Smooth muscle cell of the brain vasculature (primary cell): ENCODE data around the gene SCNN1B.
"Not testable (repeated sequence)": the region's sequence is repeated elsewhere in the genome, so short reads cannot be mapped to it uniquely, and the experiment has no call there.

Source experiments
- DNase-seq: peaks from one replicate; pipeline ENCODE4 v3.0.0-alpha.2; 2012; ENCODE audit warnings: low read depth, low spot score

The SCNN1B gene

DNA sequence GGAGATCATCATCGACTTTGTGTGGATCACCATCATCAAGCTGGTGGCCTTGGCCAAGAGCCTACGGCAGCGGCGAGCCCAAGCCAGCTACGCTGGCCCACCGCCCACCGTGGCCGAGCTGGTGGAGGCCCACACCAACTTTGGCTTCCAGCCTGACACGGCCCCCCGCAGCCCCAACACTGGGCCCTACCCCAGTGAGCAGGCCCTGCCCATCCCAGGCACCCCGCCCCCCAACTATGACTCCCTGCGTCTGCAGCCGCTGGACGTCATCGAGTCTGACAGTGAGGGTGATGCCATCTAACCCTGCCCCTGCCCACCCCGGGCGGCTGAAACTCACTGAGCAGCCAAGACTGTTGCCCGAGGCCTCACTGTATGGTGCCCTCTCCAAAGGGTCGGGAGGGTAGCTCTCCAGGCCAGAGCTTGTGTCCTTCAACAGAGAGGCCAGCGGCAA lies 78.4 kb downstream of the SCNN1B start:
- DNase-seq = no peak

DNA sequence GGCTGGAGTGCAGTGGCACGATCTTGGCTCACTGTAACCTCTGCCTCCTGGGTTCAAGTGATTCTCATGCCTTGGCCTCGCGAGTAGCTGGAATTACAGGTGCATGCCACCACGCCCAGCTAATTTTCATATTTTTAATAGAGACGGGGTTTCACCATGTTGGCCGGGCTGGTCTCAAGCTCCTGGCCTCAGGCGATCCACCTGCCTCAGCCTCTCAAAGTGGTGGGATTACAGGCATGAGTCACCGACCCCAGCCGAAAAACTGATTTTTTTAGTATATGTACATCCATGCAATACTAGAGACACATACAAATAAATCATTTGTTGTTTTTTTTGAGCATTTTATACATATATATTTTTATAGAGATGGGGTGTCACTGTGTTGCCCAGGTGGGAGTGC lies 79.6 kb downstream of the SCNN1B start:
- not testable (repeated sequence) for DNase-seq

DNA sequence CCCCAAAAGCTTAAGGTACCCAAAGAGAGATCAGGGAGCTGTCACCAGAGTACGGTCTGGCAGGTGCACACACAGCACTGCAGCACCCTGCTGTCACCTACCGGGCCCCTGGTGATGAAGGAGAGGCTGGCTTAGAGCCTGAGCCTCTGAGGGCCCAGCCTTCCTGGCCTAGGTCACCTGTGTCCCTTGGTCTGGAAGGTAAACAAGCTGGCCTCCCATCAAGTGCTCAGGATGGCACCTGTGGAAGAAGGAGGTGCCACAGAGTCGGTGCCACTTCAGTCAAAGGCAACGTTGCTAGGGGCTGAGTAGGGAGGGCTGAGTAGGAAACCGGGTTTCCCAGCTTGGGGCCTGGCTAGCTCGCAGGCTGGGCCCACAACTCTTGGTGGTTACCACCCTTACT lies 80.2 kb downstream of the SCNN1B start:
- DNase-seq = no peak

DNA sequence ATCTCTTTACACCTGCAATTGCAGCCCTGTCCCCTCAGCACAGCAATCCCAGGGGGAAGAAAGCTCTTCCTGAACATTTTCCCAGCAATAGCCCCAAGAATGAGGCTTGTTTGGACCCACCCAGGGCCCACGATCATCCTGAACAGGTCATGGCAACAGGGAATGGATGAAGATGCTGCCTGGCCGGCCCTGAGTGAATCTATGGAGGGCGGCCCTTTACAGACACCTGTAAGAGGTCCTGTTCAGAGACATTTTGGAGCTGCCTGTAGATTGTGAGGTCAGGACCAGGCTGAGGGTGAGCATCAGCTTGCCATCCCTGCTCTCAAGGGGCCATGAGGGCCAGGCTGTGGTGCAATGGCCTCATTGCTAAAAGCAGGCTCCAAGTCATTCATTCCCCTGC lies 81.8 kb downstream of the SCNN1B start:
- DNase-seq = no peak

DNA sequence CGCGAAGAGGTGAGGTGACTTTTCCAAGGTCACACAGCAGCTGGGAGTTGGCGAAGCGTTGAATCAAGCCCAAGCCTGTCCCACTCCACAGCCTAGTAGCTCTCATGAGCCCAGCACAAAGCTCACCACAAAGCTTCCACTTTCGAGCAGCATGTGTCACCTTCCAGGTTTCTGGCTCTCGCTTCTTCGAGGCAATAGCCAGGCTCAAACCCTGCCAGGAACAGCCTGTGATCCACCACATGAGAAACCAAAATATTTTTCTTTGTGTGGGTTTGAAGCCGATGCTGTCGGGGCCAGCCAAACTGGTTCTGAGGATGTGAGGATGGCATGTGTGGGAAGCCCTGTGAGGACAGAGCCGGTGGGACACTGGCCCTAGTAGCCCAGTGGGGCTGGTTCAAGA lies 82.8 kb downstream of the SCNN1B start:
- DNase-seq = no peak

DNA sequence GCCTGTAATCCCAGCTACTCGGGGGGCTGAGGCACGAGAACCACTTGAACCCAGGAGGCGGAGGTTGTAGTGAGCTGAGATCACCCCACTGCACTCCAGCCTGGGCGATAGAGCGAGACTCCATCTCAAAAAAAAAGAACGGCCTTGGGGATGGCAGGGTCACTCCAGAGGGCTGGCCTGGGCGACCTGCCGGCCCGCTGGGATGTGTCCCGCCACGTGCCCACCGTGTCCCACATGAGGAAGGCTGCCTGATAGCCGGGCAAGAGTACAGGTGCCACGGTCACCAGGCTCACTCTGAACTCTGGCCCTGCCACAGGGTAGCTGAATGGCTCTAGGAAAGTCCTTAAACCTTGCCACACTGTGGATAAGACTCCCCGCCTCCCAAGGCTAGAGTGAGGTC lies 83.3 kb downstream of the SCNN1B start:
- no peak for DNase-seq

DNA sequence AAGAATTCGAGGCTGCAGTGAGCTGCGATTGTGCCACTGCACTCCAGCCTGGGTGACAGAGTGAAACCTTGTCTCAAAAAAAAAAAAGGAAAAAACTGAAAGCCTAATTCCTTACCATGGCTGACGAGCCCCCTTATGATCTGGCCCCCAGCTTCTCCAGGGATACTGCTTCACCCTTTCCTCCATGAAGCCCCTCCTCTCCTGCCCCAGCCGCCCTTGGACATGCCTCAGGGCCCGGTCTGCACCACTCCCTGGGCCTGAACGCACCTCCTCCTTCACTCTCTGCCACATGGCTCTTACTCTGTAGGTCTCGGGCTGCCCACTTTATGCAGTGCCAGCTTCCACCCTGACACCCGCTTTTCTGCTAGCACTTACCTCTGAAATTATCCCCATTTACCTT lies 85.6 kb downstream of the SCNN1B start:
- DNase-seq = no peak

DNA sequence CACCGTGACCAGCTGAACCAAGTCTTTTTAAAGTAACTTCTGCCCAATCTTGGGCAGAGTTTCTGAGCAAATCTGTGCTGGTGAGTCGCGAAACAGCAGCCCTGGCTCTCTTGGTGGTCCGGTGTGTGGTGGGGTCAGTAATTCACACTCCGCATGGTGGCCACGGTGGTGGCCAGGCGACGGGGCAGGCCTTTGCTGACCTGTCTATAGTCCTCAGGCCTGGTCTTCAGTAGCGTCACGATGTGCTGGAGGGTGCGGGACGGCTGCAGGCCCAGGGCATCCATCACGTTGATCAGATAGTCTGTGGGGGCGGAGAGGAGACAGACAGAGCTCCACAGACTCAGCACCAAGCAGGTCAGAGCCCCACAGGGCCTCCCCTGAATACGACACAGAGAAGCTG lies 86.7 kb downstream of the SCNN1B start:
- no peak for DNase-seq

DNA sequence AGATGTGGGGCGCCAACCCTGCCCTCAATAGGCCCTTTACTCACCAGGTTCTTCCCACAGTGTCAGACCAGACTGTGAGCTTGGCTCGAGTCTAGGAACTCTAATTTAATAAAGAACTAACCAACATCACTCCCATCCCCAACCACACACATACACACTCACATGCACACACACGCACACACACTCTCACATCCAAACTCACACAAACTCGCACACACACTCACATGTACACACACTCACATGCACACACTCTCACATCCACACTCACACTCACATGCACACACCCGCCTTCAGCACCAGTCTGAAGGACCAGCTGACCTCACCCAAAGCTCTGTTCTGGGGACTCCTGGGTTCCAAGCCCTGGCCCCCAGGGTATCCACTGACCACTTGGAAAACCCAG lies 87.1 kb downstream of the SCNN1B start:
- no peak for DNase-seq

DNA sequence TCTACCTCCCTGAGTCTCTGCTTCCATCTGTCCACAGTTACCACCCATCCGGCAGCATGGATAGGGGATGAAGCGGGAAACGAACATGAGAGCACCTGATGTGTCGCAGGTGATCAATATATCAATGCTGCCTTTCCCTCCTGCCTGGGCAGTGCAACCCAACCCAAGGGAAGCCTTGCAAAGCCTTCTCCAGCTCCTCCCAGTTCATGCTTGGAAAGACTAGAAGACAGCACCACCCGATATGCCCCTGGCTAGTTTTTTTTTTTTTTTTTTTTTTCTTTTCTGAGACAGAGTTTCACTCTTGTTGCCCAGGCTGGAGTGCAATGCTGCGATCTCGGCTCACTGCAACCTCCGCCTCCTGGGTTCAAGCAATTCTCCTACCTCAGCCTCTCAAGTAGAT lies 87.8 kb downstream of the SCNN1B start:
- DNase-seq = not testable (repeated sequence)

DNA sequence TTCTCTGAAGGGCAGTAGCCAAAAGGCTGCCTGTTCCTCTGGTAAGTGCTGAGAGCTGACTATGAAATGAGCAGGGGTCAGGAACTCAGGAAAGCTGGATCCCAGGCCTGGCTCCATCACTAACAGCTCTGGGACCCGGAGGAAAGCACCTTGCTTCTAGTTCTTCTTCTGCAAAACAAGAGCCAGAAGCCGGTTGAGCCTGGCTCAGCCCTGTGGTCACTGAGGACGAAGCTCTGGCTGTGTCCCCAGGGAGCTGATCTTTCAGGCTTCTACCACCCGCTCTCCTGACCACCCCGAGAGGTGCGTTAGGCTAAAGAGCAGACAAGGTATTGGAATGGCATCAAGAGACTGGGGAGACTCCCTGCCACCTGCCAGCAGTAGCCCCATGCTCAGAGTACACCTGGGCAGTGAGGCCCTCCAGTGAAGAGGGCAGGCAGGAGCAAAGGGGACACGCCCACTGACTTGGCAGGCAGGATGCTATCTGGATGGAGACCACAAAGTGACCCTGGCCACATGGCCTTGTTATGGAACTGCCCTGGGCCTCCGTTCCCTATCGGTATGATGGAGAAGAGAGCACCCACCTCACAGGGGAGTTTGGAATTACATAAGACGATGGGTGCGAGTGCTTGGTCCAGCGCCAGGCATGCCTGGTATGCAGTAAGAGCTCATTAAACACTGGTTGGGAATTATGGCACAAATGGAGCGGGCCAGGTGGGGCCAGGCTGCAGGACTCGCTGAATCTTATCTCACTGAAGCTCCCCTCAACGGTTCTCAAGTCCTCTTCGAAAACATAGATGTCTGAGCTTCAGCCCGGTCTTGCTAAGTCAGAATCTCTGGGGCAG lies 89.5 kb downstream of the SCNN1B start:
- DNase-seq = no peak

DNA sequence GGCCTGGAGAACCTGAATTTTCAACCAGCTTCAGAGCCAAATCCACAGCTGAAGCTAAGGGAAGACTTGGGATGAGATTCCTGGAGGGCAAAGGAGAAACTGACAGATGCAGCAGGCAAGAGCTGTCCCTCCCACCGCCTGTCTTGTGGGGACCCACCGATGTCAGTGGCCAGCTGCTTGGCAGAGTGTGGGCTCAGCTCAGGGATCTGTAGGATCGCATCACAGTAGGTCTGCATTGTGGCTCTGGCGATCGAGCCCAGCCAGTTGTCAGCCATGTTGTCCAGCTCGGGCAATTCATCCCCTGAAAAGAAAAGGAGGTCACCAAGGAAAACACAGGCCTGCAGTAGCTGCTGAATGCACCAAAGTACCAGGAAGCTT lies 90.1 kb downstream of the SCNN1B start:
- no peak for DNase-seq

DNA sequence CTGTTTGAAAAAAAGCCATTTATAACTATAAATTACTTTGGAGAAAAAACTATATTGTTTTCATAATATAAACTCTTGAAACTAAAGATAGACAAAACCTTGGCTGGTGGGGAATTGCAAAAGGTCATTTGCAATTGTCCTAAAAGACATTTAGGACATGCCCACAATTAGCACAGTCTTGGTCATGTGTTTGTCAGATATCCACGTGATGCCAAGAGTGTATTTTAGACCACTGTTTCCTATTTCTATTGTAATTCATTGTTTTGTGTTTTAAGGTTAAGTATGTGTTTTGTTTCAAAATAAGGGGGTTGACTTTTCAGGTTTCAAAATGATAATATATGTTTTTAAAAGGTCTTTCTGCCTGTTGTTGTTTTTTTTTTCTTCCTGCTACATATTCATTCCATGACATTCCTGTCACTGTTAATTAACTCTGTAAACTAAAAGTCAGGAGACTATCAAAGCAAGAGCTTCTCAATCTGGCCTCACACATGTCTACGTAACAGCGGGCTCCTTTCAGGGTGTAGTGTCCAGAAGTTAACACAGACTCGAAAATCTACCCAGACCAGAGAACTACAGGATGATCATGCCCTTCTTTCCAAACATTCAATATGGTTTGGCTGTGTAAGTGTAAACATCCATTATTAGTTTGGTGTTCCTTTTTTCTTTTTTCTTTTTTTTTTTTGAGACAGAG lies 92.2 kb downstream of the SCNN1B start:
- DNase-seq = no peak

DNA sequence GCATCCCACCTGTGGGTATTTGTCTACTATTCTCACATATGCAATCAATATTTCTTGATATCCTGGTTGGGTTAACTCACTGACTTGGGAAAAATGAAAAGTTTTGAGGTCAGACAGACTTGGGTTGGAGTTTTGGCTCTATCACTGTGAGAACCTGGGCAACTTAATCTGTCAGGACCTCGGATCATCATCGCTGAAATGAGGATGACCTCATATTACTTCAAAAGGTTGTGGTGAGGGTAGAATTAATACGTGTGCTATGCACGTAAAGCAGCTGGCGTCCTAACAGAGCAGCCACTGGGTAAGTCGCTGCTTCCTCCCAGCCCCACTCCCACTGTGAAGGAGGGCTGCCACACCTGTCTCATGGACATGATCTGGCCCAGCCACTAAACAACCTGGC lies 93.6 kb downstream of the SCNN1B start:
- no peak for DNase-seq

DNA sequence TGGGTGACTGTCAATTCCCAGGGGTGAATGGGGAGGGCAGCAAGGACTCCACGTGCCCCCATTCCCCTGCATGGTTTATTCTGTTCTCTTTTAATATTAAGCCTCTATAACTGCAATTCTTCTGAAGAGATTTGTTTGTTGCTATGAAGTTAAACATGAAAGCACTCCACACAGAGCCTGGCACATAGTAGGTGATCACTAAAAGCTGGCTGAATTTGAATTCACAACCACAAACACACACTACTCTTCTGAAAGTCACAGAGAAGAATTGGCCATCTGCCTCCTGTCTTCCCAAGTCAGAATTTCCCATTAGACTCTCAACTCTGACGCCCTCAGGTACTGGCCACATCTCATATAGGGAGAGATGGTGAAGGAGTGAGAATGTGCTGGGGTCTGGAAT lies 95.4 kb downstream of the SCNN1B start:
- DNase-seq = no peak

DNA sequence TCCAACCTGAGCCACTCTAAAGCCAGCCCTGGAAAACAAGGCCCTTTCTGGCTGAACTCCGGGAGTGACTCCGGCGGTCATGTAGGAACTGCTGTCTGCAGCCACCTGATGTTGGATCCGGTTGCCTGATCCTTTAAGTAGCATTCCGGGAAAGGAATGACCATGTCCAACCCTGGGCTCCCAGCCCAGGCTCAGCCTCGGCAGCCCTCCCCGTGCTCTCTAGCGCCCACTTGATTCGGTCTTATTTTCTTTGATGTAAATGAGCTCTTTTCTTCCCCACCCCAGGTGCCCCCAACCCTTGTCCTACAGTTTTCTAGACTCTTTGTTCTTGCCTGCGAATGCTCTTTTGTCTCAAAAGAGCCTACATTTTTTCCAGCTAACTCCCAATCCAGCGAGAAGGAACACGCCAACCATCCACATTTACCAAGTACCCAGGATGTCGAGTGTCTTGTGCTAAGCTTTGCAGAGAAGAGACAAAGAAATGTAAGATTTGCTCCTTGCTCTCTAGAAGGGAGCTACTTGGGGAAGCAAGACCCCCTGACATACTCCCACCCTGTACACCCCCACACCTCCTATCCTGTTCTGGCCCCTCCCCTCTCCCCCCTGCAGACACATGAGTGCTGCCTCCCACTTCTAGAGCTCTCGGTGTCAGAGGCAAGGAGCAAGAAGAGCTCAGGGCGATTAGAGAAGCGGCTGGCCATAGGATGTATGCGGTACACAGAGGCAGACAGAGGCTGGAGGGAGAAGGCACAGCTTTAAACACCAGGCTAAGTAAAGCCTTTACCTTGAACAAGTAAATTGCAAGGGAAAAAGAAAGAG lies 97.1 kb downstream of the SCNN1B start:
- no peak for DNase-seq

DNA sequence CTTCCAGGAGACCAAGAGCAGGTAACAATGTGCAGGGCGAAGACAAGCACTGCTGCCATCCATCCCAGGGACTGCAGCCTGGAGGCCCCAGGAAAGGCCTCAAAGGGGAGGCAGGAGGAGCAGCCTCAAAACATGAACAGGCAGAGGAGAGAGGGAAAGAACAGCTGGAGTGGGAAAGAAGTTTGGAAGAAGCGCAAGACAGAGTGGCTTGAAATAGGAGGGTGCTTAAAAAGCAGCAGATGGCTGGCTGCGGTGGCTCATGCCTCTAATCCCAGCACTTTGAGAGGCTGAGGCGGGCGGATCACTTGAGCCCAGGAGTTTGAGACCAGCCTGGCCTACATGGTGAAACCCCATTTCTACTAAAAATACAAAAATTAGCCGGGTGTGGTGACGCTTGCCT lies 98.3 kb downstream of the SCNN1B start:
- DNase-seq = not testable (repeated sequence)

DNA sequence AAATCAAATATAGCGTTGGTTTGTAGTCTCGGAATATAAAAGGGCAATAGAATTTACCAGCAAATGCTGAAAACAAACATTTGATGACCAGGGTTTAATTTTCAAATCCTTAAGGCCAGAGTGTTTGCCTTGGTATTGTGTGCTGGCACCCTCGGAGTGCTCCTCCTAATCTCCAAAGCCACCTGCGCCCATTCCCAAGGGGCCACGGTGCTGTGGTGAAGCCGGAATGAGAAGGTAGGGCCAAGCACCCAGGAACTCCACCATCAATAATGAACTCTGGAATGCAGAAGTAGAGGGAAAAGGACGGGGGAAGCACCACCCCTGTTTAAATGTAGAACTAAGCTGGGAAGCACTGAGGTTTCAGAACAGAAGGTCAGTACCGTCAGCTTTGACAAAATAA lies 99.0 kb downstream of the SCNN1B start:
- no peak for DNase-seq

DNA sequence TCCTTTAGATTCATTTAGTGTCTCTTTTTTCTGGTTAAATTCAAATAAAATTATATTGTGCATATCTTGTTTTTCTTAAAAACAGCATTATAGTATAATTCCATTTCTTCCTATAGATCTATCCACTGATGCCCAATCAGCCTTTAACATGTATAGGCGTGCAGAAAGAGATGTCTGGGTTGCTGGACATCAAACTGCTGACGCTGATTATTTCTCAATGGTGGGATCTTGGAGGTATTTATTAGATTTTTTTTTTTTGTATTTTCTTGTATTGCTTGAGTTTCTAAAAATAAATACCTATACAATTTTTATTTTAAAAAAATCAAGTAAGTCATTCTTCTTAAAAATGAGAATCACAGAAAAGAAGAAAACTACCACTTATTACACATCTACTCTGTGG lies 100.0 kb downstream of the SCNN1B start:
- DNase-seq = no peak

DNA sequence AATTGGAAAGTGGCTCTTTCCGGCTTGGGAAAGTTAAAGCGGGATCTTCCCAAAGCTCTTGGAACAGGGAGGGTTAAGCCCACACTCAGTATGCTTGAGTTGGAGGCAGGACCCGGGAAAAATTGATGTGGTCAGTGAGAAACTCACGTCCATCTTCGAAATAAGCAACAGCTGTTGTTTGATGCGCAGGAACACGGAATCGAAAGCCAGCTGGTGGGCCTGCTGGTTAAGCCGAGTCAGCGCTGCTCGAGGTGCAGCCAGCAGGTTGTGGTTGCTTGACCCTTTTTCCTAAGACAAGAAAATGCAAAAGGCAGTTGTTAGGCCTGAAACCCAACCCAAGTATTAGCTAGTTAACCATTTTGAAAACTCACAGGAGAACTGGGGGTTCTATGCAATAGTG lies 101.4 kb downstream of the SCNN1B start:
- DNase-seq = no peak

DNA sequence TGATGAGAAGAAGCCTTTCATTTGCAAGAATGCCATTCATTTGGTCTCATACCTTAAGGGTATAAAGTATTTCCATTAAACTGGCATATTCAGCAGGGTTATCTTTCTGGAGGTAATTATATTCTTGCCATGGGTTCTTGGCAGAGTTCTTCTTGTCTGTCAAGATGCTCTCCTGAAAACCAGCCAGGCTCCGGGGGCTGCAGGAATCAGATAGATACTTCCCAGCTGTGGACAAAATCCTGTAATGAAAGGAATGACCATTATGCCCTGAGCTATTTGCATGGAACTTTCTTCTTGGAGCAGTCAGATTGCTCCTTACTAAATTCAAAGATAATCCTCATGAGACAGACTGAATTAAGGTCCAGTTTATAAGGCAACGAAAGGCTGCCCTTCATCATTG lies 103.9 kb downstream of the SCNN1B start:
- no peak for DNase-seq

DNA sequence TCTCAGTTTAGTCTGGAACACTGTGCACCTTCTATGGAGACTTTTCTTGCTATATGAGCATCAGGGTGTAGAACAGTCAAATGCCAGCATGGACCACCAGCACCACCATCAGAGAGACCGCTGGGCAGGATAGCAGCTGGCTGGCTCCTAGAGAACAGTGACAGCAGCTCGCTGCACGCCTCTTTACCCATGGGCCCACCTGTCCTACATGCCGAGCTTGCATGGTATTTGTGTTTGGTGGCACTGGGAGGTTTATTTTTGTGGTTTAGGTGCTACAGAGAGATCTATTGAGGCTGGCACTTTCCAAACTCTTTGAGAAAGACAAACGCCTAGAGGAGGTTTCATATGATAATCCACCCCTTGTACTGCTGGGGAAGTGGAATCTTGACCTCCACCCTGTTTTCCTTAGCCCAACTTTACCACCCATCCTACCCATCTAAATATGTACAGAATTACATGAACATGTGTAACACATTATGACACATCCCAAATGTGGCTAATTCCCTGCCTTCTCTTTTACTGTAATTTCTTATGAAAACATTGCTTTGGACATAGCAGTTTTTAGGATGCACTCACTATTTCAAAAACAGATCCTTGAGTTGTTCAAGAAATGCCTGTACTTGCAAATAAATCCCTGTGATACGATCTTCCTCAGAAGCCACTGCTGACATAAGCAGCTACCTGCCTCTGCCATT lies 104.6 kb downstream of the SCNN1B start:
- DNase-seq = no peak
